ENCODE results near the gene USP17L22. TPM values are rescaled to one million over a fixed set of nuclear protein-coding genes. Genes with fewer than 3 reads are reported as not detected.

USP17L22 gene
- total RNA-seq, 8 experiments from 2014 or later, result 0.19 TPM; not detected in 7

Other genes with a start within 250 kb of the USP17L22 start
- gene FAM90A26, start 97.2 kb upstream of the USP17L22 start, total RNA-seq, result not detected
- not detected for gene USP17L10, start 57.0 kb upstream of the USP17L22 start, total RNA-seq
- gene USP17L11, start 52.2 kb upstream of the USP17L22 start, total RNA-seq, result under 1 TPM in 3 of 8 experiments, not detected in 5; 0.24 to 0.33 (median 0.29) TPM
- not detected for gene USP17L12, start 47.5 kb upstream of the USP17L22 start, total RNA-seq
- gene USP17L13, start 42.7 kb upstream of the USP17L22 start, total RNA-seq, result not detected
- under 1 TPM in 1 of 8 experiments, not detected in 7; 0.13 TPM for gene USP17L15, start 33.2 kb upstream of the USP17L22 start, total RNA-seq
- gene USP17L17, start 23.7 kb upstream of the USP17L22 start, total RNA-seq, result not detected
- not detected for gene USP17L18, start 19.0 kb upstream of the USP17L22 start, total RNA-seq
- gene USP17L19, start 14.2 kb upstream of the USP17L22 start, total RNA-seq, result not detected
- gene USP17L20, start 9.5 kb upstream of the USP17L22 start, total RNA-seq, result not detected
- gene USP17L21, start 4.7 kb upstream of the USP17L22 start, total RNA-seq, result not detected
- not detected for gene USP17L24, start 57.5 kb downstream of the USP17L22 start, total RNA-seq
- gene USP17L25, start 62.3 kb downstream of the USP17L22 start, total RNA-seq, result not detected
- not detected for gene USP17L26, start 67.0 kb downstream of the USP17L22 start, total RNA-seq
- not detected for gene USP17L5, start 71.8 kb downstream of the USP17L22 start, total RNA-seq
- gene USP17L27, start 76.5 kb downstream of the USP17L22 start, total RNA-seq, result not detected
- not detected for gene USP17L28, start 81.3 kb downstream of the USP17L22 start, total RNA-seq
- gene USP17L29, start 86.0 kb downstream of the USP17L22 start, total RNA-seq, result not detected
- gene USP17L30, start 95.5 kb downstream of the USP17L22 start, total RNA-seq, result not detected
- gene DEFB131A, start 176.8 kb downstream of the USP17L22 start, total RNA-seq, result not detected